Thoracic aorta (tissue), 2 donors: Measurements from ENCODE around the gene YOD1. TPM values are rescaled to one million over a fixed set of nuclear protein-coding genes. Genes with fewer than 3 reads are reported as not detected.

Source experiments
- ATAC-seq: fragments of 150-250 bp; one replicate; pipeline ENCODE4 v1.8.0; 2017; ENCODE audit warnings: low read depth; ENCODE audit not compliant: insufficient number of reproducible peaks, low FRiP score
- DNase-seq: peaks from one replicate; pipeline ENCODE4 v3.0.0-alpha.2; 2020; ENCODE audit warnings: low spot score
- H3K27ac ChIP-seq, 2 donors: fragments of 200-600 bp; sonication (generic); 1 replicate in 1 of 2; 2 replicates in 1 of 2; pipeline ENCODE4 v1.5.1; 2016; ENCODE audit warnings: mild to moderate bottlenecking in 2 of 2, moderate library complexity in 2 of 2
- H3K27me3 ChIP-seq: fragments of 200-600 bp; sonication (generic); replicated peaks from 2 replicates; pipeline ENCODE4 v1.6.0; 2016; ENCODE audit warnings: mild to moderate bottlenecking; ENCODE audit not compliant: insufficient read depth
- H3K36me3 ChIP-seq: fragments of 200-600 bp; sonication (generic); one replicate; pipeline ENCODE4 v1.5.1; 2016
- H3K4me1 ChIP-seq, 2 donors: fragments of 200-600 bp; sonication (generic); 1 replicate in 1 of 2; 2 replicates in 1 of 2; pipeline versions ENCODE4 v1.5.1 to v1.6.0; 2016; ENCODE audit warnings: low read depth in 2 of 2, mild to moderate bottlenecking in 1 of 2; ENCODE audit not compliant: control insufficient read depth in 1 of 2
- H3K4me3 ChIP-seq: fragments of 200-600 bp; sonication (generic); 2 replicates; pipeline ENCODE4 v1.5.1; 2016; ENCODE audit warnings: mild to moderate bottlenecking
- H3K9me3 ChIP-seq: fragments of 200-600 bp; sonication (generic); 2 replicates; pipeline ENCODE4 v1.5.1; 2016
- total RNA-seq, 2 donors: library from RNA; depleted of rRNA; stranded (reverse); fragments of >200 nt; gene quantifications; one replicate each; pipeline versions ENCODE4 v1.1.0 to v1.2.3, GENCODE V29; 2016
- TF ChIP-seq, protein P1 (sequence below): fragments of 200-600 bp; sonication (generic); IDR thresholded peaks from one replicate; pipeline ENCODE4 v1.5.1; 2019; ENCODE audit warnings: antibody characterized with exemption

YOD1 gene
- total RNA-seq, 2 donors from 2014 or later, result 3.8 to 8.4 TPM

DNA sequence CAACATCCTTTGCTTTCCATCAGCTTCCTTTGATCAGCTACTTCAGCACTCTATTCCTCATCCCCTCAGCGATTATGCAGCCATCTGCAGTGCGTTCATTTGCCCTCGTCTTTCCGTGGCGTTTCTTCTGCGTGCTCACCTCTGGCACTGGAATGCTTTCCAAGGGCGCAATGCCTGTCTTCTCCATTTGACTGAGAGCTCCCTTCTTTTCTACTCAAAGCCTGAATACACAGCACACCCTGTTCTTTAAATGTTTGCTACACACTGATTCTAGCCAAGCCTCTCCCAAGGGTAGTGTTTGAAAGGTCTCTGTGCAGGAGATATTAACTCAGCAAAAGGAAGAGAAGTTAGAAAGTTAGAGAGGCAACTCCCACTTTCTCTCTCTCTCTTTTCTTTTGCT is 41.1 kb downstream of the YOD1 start:
- Histone ChIP-seq H3K9me3 (no peaks in the 10 kb centered on the region), H3K36me3 (no peaks in the 10 kb centered on the region), H3K27ac (no peak overlapping the region), H3K4me3 (no peak overlapping the region), H3K4me1 (no peaks in the 10 kb centered on the region), H3K27me3 (no peaks in the 10 kb centered on the region)
- ATAC-seq (no peak), DNase-seq (no peak)
- TF ChIP-seq, protein P1, sequence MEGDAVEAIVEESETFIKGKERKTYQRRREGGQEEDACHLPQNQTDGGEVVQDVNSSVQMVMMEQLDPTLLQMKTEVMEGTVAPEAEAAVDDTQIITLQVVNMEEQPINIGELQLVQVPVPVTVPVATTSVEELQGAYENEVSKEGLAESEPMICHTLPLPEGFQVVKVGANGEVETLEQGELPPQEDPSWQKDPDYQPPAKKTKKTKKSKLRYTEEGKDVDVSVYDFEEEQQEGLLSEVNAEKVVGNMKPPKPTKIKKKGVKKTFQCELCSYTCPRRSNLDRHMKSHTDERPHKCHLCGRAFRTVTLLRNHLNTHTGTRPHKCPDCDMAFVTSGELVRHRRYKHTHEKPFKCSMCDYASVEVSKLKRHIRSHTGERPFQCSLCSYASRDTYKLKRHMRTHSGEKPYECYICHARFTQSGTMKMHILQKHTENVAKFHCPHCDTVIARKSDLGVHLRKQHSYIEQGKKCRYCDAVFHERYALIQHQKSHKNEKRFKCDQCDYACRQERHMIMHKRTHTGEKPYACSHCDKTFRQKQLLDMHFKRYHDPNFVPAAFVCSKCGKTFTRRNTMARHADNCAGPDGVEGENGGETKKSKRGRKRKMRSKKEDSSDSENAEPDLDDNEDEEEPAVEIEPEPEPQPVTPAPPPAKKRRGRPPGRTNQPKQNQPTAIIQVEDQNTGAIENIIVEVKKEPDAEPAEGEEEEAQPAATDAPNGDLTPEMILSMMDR, result no peak

DNA sequence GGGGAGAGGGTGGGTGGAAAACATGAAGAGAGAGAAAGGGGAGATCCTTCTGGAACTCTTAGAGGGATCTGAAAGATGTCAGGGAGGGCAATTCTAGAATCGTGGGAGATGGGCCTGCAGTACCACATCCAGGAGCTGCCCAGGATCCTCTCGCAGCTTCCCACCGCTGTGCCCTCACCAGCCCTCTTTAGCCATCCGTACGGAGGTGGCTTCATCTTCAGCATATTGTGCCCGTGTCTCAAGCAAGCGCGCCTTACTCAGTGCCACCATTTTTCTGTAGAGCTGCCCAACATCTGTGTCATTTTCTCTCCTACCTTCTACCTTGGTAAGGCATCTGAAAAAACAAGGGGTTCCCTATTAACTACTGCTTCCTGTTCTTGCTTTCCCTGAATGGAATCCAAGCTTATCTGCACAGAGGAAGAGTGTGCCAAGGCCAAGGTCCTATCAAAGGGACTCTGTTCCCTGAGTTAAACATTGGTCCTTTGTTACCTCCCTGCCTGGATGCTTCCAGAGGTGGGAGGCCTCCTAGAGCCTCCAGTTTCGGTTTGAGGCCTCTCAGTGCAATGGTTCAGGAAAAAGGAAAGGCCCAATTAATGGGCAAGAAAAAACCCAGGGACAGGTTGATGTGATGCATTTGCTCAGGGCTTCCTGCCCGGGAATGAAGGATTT is 41.7 kb downstream of the YOD1 start:
- ATAC-seq, result no peak
- no peak overlapping the region for H3K27ac ChIP-seq
- H3K36me3 ChIP-seq, result no peaks in the 10 kb centered on the region
- H3K27me3 ChIP-seq, result no peaks in the 10 kb centered on the region
- no peak for DNase-seq
- no peak overlapping the region for H3K4me3 ChIP-seq
- TF ChIP-seq, protein P1, result no peak
- no peaks in the 10 kb centered on the region for H3K9me3 ChIP-seq
- no peaks in the 10 kb centered on the region for H3K4me1 ChIP-seq

DNA sequence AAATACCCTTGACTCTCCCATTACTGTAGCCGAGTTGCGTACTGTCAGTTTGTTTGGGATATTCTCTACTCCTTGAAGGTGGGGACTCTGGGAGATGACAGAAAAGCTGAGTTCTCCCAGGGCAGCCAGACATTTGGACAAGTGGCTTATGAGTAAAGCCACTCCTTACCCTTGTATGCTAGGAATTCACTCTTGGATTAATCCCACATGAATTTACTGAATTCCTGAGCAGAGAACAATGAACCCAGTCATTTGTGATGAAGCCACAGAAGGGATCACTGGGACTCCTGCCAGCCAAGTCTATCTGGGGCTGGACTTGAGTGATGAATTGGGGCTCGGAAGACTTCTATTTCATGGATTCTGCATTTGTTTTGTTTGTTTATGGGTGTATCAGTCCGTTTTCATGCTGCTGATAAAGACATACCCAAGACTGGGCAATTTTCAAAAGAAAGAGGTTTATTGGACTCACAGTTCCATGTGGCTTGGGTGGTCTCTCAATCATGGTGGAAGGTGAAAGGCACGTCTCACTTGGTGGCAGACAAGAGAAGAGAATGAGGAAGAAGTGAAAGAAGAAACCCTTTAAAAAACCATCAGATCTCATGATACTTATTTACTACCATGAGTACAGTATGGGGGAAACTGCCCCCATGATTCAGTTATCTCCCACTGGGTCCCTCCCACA is 43.5 kb downstream of the YOD1 start:
- TF ChIP-seq, protein P1, result no peak
- no peak overlapping the region for H3K4me3 ChIP-seq
- DNase-seq (no peak), ATAC-seq (no peak)
- H3K9me3 ChIP-seq, result no peaks in the 10 kb centered on the region
- no peaks in the 10 kb centered on the region for H3K4me1 ChIP-seq
- no peaks in the 10 kb centered on the region for H3K27me3 ChIP-seq
- H3K36me3 ChIP-seq, result no peaks in the 10 kb centered on the region
- no peak overlapping the region for H3K27ac ChIP-seq

DNA sequence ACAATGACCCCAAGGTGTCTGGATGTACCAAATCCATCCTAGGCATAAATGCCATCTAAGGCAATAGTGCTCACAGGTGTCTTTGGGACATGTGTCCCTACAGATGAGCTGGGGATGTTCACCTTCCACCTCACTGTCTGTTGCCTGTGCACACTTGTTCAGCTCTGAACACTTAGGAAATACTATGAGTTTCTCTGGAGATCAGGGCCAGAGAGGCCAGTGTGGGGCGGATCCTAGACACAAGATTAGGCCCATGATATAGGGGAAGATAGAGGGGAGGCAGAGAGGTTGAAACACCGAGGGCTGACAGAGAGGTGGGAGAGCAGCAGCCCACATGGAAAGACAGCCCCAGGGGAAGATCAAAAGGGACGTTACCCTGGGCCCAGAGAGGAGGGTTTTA is 44.1 kb downstream of the YOD1 start:
- H3K27ac ChIP-seq, result no peak overlapping the region

DNA sequence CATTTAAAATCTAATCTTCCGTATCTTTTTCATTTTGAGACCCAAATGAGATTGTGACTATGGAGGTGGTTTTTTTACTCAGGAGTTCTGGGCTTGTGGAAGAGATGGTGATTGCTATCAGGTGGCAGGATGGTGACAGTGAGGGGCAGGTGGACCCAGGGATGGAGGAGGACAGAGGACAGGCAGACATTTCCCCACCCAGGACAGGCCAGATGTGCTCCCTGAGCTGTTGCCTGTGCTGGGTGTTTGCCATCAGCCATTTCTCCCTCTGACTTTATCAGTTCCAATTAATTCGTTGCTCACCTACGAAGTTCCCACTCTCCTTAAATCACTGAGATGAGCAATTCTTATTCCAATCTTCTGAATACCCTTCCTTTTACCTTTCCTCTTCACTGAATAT is 44.9 kb downstream of the YOD1 start:
- no peaks in the 10 kb centered on the region for H3K36me3 ChIP-seq
- no peaks in the 10 kb centered on the region for H3K4me1 ChIP-seq
- no peaks in the 10 kb centered on the region for H3K27me3 ChIP-seq
- H3K9me3 ChIP-seq, result no peaks in the 10 kb centered on the region
- H3K4me3 ChIP-seq, result no peak overlapping the region
- no peak overlapping the region for H3K27ac ChIP-seq
- TF ChIP-seq, protein P1, result no peak
- no peak for ATAC-seq
- no peak for DNase-seq

More for the DNA sequence above, 44.1 kb downstream of the YOD1 start:
- H3K4me3 ChIP-seq, result no peak overlapping the region
- no peaks in the 10 kb centered on the region for H3K27me3 ChIP-seq
- H3K9me3 ChIP-seq, result no peaks in the 10 kb centered on the region
- no peaks in the 10 kb centered on the region for H3K36me3 ChIP-seq
- TF ChIP-seq, protein P1, result no peak
- DNase-seq, result no peak
- no peak for ATAC-seq
- no peaks in the 10 kb centered on the region for H3K4me1 ChIP-seq
